ENCODE measurements around the gene CELA1.

The CELA1 gene

DNA sequence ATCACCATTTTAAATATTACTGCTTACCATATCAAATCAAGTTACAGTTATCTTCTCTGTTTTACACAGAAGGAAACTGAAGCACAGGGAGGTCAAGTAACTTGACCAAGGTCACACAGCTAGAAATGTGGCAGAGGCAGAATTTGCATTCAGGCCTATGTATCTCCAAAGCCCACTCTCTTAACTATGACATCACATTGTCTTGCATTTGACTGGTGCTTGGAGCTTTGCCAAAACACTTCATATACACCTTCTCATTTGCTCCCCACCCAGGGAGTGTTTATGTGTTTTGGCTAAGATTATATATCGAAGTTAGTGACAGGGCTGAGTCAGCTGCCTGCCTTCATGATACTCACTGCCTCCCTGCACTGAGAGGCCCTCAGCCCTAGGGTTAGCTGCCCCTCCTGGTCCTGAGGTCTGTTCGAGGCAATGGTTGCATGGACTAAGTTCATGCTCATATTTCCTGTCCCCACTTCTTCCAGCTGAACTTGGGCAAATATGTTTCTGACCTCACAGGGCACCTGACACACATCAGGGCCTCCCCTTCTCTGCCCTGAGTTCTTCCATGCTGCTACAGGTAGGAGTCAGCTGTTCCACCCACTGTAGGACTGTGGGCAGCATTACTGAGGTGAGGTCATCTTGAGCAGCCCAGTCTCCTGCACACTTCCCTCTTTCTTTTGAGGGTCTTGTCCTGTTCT is 43.0 kb upstream of the CELA1 start:
- H3K27me3 ChIP-seq (ENCODE audit: insufficient read depth, low read depth) = peaks cover 3% of the 10 kb centered on the region; the same call in 1 of the 2 replicates
- no peak overlapping the region for H2AFZ ChIP-seq (ENCODE audit: low read depth)
- H3K36me3 ChIP-seq (ENCODE audit: insufficient read depth) = no peaks in the 10 kb centered on the region
- no peaks in the 10 kb centered on the region for H4K20me1 ChIP-seq (ENCODE audit: insufficient read depth)
- H3K4me2 ChIP-seq = no peak overlapping the region
- no peak overlapping the region for H3K27ac ChIP-seq
- H3K9ac ChIP-seq = no peak overlapping the region
- TF ChIP-seq, protein P1, sequence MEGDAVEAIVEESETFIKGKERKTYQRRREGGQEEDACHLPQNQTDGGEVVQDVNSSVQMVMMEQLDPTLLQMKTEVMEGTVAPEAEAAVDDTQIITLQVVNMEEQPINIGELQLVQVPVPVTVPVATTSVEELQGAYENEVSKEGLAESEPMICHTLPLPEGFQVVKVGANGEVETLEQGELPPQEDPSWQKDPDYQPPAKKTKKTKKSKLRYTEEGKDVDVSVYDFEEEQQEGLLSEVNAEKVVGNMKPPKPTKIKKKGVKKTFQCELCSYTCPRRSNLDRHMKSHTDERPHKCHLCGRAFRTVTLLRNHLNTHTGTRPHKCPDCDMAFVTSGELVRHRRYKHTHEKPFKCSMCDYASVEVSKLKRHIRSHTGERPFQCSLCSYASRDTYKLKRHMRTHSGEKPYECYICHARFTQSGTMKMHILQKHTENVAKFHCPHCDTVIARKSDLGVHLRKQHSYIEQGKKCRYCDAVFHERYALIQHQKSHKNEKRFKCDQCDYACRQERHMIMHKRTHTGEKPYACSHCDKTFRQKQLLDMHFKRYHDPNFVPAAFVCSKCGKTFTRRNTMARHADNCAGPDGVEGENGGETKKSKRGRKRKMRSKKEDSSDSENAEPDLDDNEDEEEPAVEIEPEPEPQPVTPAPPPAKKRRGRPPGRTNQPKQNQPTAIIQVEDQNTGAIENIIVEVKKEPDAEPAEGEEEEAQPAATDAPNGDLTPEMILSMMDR (conservative IDR thresholded peaks at IDR 0.05; ENCODE audit: low read depth, low read length) = no peak
- no peaks in the 10 kb centered on the region for H3K79me2 ChIP-seq (ENCODE audit: insufficient read depth, low read depth)
- peaks cover 23% of the 10 kb centered on the region for H3K4me1 ChIP-seq (ENCODE audit: low read depth, poor library complexity, severe bottlenecking)
- H3K4me3 ChIP-seq (IDR thresholded peaks at IDR 0.05; ENCODE audit: insufficient read depth, low read depth, low read length) = no peak overlapping the region

DNA sequence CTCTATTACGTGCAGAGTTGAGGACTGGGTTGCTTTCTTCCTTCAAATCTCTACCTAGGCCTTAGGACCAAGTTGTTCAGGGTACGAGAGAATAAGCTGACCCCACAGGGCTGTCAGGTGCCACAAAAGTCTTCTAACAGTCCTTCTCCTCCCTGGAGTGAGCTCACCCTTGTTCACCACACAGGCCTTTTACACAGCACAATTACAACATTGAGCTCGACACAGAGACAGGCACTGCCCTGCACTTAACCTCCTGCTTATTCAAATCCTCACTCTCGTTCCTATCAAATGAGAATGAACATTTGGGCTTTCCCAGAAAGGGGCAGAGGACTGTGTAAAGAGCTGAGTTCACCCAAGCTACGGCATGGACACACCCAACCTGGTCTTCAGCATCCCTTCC is 42.4 kb upstream of the CELA1 start:
- peaks cover 27% of the 10 kb centered on the region for H3K4me1 ChIP-seq (ENCODE audit: low read depth, poor library complexity, severe bottlenecking)
- no peaks in the 10 kb centered on the region for H3K36me3 ChIP-seq (ENCODE audit: insufficient read depth)
- H3K4me3 ChIP-seq (IDR thresholded peaks at IDR 0.05; ENCODE audit: insufficient read depth, low read depth, low read length) = no peak overlapping the region
- H3K79me2 ChIP-seq (ENCODE audit: insufficient read depth, low read depth) = no peaks in the 10 kb centered on the region
- no peak overlapping the region for H3K4me2 ChIP-seq
- no peaks in the 10 kb centered on the region for H4K20me1 ChIP-seq (ENCODE audit: insufficient read depth)
- no peak overlapping the region for H2AFZ ChIP-seq (ENCODE audit: low read depth)
- no peak overlapping the region for H3K9ac ChIP-seq
- H3K27ac ChIP-seq = no peak overlapping the region
- peaks cover 3% of the 10 kb centered on the region; the same call in 1 of the 2 replicates for H3K27me3 ChIP-seq (ENCODE audit: insufficient read depth, low read depth)
- TF ChIP-seq, protein P1 (conservative IDR thresholded peaks at IDR 0.05; ENCODE audit: low read depth, low read length) = no peak

DNA sequence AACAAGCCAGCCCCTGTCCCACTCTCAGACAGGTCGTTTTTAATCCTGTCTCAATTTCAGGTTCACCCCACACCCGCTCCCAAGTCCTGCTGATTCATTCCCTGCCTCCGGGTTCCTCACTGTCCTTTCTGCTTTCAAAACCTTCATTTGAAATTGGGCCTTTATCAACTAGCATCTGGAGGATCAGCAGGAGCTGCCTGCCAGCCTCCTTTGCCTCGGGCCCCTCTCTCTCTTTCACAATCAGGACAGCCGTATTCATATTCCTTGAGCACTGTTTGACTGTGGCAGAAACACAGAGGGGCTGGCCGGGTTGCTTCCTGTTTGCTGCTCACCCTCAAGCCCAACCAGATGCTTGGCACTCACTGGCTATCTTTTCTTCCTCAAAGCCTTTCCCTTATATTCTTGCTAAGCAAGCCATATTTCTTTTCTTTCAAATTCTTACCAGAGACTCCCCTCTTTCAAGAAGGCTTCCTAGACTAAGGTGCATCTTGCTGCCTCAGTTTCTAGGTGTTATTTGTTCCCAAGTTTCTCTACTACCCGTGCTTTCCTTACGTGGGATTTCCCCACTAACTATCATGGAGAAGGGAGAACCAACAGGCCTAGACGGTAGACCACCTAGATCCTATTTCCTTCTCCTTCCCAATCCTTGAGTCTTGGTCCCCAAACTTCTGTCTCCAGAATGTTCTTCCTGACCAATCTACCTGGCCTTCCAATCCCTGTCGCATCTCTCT is 41.8 kb upstream of the CELA1 start:
- Histone ChIP-seq H3K27ac (no peak overlapping the region), H3K27me3 (ENCODE audit: insufficient read depth, low read depth) (peaks cover 3% of the 10 kb centered on the region; the same call in 1 of the 2 replicates), H3K36me3 (ENCODE audit: insufficient read depth) (no peaks in the 10 kb centered on the region), H3K79me2 (ENCODE audit: insufficient read depth, low read depth) (no peaks in the 10 kb centered on the region), H2AFZ (ENCODE audit: low read depth) (no peak overlapping the region), H3K4me1 (ENCODE audit: low read depth, poor library complexity, severe bottlenecking) (peaks cover 33% of the 10 kb centered on the region), H3K4me3 (IDR thresholded peaks at IDR 0.05; ENCODE audit: insufficient read depth, low read depth, low read length) (no peak overlapping the region), H4K20me1 (ENCODE audit: insufficient read depth) (no peaks in the 10 kb centered on the region), H3K9ac (no peak overlapping the region), H3K4me2 (no peak overlapping the region)
- TF ChIP-seq, protein P1 (conservative IDR thresholded peaks at IDR 0.05; ENCODE audit: low read depth, low read length) = no peak

DNA sequence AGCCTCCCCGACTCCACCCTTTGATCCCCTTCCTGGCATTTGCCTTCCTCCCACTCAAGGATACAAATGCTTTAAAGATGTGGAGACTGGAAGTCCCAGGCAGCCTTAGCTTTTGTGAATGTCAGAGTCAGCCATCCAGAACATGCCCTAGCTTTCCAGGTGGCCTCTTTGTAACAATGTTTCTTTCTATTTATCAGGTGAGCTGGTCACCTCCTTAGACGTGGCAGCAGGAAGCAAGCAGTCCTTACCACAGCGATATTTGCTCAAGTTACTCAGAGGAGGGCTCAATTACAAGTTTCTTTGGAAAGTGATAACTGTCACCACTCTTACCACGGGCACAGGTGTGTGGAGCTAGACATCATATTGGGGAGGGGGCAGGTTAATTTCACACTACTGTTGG is 39.9 kb upstream of the CELA1 start:
- Histone ChIP-seq H4K20me1 (ENCODE audit: insufficient read depth) (no peaks in the 10 kb centered on the region), H3K9ac (no peak overlapping the region), H3K79me2 (ENCODE audit: insufficient read depth, low read depth) (no peaks in the 10 kb centered on the region), H2AFZ (ENCODE audit: low read depth) (no peak overlapping the region), H3K4me3 (IDR thresholded peaks at IDR 0.05; ENCODE audit: insufficient read depth, low read depth, low read length) (no peak overlapping the region), H3K4me2 (no peak overlapping the region), H3K36me3 (ENCODE audit: insufficient read depth) (no peaks in the 10 kb centered on the region), H3K27me3 (ENCODE audit: insufficient read depth, low read depth) (no peaks in the 10 kb centered on the region; the same call in 1 of the 2 replicates), H3K27ac (no peak overlapping the region), H3K4me1 (ENCODE audit: low read depth, poor library complexity, severe bottlenecking) (peaks cover 27% of the 10 kb centered on the region)
- TF ChIP-seq, protein P1 (conservative IDR thresholded peaks at IDR 0.05; ENCODE audit: low read depth, low read length) = no peak

Measured in KMS-11 (cell line).